ENCODE results near the gene FOXL2NB. TPM values are rescaled to one million over a fixed set of nuclear protein-coding genes. Genes with fewer than 3 reads are reported as not detected.

FOXL2NB gene
- total and polyA plus RNA-seq, 2 of the 13 experiments (the other 11 are each of a cell fraction or from before 2014, with no cell fraction given) = not detected

DNA sequence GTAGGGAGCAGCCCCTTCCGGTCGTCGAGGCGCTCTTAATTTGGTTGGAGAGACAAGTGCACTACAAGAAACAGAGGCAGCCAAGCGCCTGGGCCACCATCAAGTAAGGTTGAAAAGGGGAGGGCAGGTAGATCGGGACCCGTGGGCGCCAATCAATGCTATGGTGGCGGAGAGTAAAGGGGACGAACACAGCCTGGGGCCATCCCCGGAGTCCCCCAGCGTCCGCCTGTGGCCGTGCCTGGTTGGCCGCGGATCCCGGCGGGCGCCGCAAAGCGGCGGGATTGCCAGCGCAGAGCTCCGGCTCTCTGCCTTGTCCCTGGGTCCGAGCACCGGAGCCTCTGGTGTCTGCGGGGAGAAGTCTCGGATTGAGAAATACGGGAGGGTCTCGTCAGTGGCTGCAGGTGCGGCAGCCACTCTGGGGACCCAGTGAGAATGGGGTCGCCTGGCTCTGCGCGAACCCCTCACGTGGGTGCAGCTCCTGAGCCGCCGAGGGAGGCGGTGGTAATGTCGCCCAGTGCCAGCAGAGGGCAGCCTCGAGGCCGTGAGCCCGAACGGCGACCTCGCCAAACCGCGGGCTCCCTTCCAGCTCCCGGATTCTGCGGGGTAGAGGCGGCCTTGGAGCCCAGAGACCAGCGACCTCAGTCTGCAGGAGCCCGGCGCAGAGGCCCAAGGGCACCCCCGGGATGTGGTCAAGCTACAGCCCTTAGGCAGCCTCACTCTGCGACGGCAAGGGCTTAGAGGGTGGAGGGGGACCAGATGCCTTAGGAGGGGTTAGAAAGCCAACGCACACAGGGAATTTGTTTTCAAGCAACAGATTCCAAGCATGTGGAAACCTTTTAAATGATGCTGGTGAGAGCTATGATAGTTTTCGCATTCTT lies 10.9 kb upstream of the FOXL2NB start (continued):
- TF ChIP-seq RFXAP (CRISPR knock-in tag; IDR thresholded peaks at IDR 0.05; ENCODE audit: borderline replicate concordance) (no peak), BCL6 (CRISPR knock-in tag; IDR thresholded peaks at IDR 0.05) (0 out of 2 replicates have a peak, but pooled peaks have one; percentile 25), ZNF331 (CRISPR knock-in tag; IDR thresholded peaks at IDR 0.05) (0 out of 2 replicates have a peak, but pooled peaks have one; percentile 32), ZNF501 (CRISPR knock-in tag; IDR thresholded peaks at IDR 0.05) (peak; percentile 67), LCORL (IDR thresholded peaks at IDR 0.05) (no peak), LCORL (CRISPR knock-in tag; IDR thresholded peaks at IDR 0.05) (peak; percentile 64; the same call in 1 of the 2 replicates), ATF6 (CRISPR knock-in tag; conservative IDR thresholded peaks at IDR 0.05) (no peak), RAD21 (CRISPR knock-in tag; IDR thresholded peaks at IDR 0.05) (peak; percentile 74), ATF7-NPFF (CRISPR knock-in tag; IDR thresholded peaks at IDR 0.05; ENCODE audit: low read depth) (no peak), ZNF563 (CRISPR knock-in tag; IDR thresholded peaks at IDR 0.05) (peak; percentile 64; the same call in 1 of the 2 replicates), HNRNPLL (IDR thresholded peaks at IDR 0.05; ENCODE audit: low read depth, low read length, poor library complexity, severe bottlenecking) (peak; percentile 77), PHF8 (CRISPR knock-in tag; IDR thresholded peaks at IDR 0.05) (peak; percentile 39; the same call in 1 of the 2 replicates), BHLHE40 (IDR thresholded peaks at IDR 0.05; ENCODE audit: low read length) (peak; percentile 49; the same call in 1 of the 2 replicates), NRL (CRISPR knock-in tag; IDR thresholded peaks at IDR 0.05; ENCODE audit: borderline replicate concordance) (peak; percentile 52; the same call in 1 of the 2 replicates), RNF2 (conservative IDR thresholded peaks at IDR 0.05; ENCODE audit: low read depth) (peak; percentile 43; the same call in 1 of the 2 replicates), ZNF138 (CRISPR knock-in tag; IDR thresholded peaks at IDR 0.05; ENCODE audit: low read depth) (0 out of 2 replicates have a peak, but pooled peaks have one; percentile 20), ZNF674 (CRISPR knock-in tag; IDR thresholded peaks at IDR 0.05; ENCODE audit: low read depth) (no peak), ZNF768 (CRISPR knock-in tag; IDR thresholded peaks at IDR 0.05) (0 out of 2 replicates have a peak, but pooled peaks have one; percentile 32), ZNF512 (CRISPR knock-in tag; IDR thresholded peaks at IDR 0.05) (no peak)
- TF ChIP-seq, protein P1, sequence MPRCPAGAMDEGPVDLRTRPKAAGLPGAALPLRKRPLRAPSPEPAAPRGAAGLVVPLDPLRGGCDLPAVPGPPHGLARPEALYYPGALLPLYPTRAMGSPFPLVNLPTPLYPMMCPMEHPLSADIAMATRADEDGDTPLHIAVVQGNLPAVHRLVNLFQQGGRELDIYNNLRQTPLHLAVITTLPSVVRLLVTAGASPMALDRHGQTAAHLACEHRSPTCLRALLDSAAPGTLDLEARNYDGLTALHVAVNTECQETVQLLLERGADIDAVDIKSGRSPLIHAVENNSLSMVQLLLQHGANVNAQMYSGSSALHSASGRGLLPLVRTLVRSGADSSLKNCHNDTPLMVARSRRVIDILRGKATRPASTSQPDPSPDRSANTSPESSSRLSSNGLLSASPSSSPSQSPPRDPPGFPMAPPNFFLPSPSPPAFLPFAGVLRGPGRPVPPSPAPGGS (CRISPR knock-in tag; IDR thresholded peaks at IDR 0.05) = peak; percentile 40; the same call in 1 of the 2 replicates

All from HepG2 (cell line).